HFFc6 (cell line): ENCODE measurements around the gene SSTR4. TPM values are rescaled to one million over a fixed set of nuclear protein-coding genes. Genes with fewer than 3 reads are reported as not detected.

Source experiments
- DNase-seq: peaks from one replicate; pipeline ENCODE4 v3.0.0-alpha.2; 2018
- H3K27ac Mint-ChIP-seq: 2 replicates; pipeline ENCODE4 v1.8.0; 2020; ENCODE audit warnings: mild to moderate bottlenecking, mixed read lengths
- H3K27me3 Mint-ChIP-seq: 2 replicates; pipeline ENCODE4 v1.8.0; 2021; ENCODE audit warnings: mild to moderate bottlenecking, moderate library complexity, mixed read lengths; ENCODE audit not compliant: insufficient read depth
- H3K36me3 Mint-ChIP-seq: 2 replicates; pipeline ENCODE4 v1.8.0; 2021; ENCODE audit warnings: low read depth, mixed read lengths
- H3K4me1 Mint-ChIP-seq: 2 replicates; pipeline ENCODE4 v1.8.0; 2020; ENCODE audit warnings: low read depth, mixed read lengths
- H3K4me3 Mint-ChIP-seq: 2 replicates; pipeline ENCODE4 v1.8.0; 2020; ENCODE audit warnings: mild to moderate bottlenecking, moderate library complexity, mixed read lengths
- H3K9me3 Mint-ChIP-seq: 2 replicates; pipeline ENCODE4 v1.8.0; 2020; ENCODE audit warnings: mild to moderate bottlenecking, mixed read lengths
- total RNA-seq, 6 experiments: library from RNA; stranded (reverse); fragmentation: NEBNext Ultra II Directional; extraction: Animal tissue kit (Norgen Biotek cat#: 25700); gene quantifications; 2 replicates in 1 of 6; 3 replicates in 5 of 6; pipeline ENCODE4 v1.2.3, GENCODE V29; 2021
- TF ChIP-seq, protein P1 (sequence below): fragments of 200-600 bp; sonication (generic); IDR thresholded peaks from 2 replicates; pipeline ENCODE4 v1.5.0; 2021; ENCODE audit warnings: antibody characterized with exemption, mild to moderate bottlenecking

Gene SSTR4
- total RNA-seq, 6 experiments from 2014 or later, result not detected

GRCh38 chr20:23018432-23018831, 16.7 kb upstream of the SSTR4 start:
- Mint-ChIP-seq H3K4me1 (no peaks in the 10 kb centered on the region), H3K36me3 (no peaks in the 10 kb centered on the region), H3K4me3 (no peak overlapping the region), H3K27ac (no peak overlapping the region), H3K27me3 (no peaks in the 10 kb centered on the region; the same call in 1 of the 2 replicates), H3K9me3 (no peaks in the 10 kb centered on the region)
- TF ChIP-seq, protein P1, sequence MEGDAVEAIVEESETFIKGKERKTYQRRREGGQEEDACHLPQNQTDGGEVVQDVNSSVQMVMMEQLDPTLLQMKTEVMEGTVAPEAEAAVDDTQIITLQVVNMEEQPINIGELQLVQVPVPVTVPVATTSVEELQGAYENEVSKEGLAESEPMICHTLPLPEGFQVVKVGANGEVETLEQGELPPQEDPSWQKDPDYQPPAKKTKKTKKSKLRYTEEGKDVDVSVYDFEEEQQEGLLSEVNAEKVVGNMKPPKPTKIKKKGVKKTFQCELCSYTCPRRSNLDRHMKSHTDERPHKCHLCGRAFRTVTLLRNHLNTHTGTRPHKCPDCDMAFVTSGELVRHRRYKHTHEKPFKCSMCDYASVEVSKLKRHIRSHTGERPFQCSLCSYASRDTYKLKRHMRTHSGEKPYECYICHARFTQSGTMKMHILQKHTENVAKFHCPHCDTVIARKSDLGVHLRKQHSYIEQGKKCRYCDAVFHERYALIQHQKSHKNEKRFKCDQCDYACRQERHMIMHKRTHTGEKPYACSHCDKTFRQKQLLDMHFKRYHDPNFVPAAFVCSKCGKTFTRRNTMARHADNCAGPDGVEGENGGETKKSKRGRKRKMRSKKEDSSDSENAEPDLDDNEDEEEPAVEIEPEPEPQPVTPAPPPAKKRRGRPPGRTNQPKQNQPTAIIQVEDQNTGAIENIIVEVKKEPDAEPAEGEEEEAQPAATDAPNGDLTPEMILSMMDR, result no peak
- no peak for DNase-seq

DNA sequence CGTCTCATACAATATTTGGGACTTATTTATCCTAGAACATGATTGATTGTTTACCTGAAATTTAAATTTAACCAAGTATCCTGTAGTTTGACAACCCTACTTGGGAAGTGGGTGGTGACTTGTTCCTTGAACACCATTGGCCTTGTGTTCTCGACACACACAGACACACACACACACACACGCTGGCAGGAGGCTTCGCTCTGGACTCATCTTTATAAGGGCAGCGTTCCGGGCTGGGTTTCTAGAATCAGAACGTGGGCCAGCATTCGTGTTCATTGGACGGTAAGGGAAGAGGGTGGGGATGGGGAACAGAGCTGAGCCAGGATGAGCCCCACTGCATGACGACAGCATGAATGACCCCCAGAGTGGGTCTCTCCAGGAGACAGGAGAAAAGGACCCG, 16.2 kb upstream of the SSTR4 start:
- Mint-ChIP-seq H3K9me3 (no peaks in the 10 kb centered on the region), H3K4me3 (no peak overlapping the region), H3K4me1 (no peaks in the 10 kb centered on the region), H3K27me3 (no peaks in the 10 kb centered on the region; the same call in 1 of the 2 replicates), H3K27ac (no peak overlapping the region), H3K36me3 (no peaks in the 10 kb centered on the region)
- TF ChIP-seq, protein P1, result no peak
- no peak for DNase-seq

- Mint-ChIP-seq H3K4me1 (no peaks in the 10 kb centered on the region), H3K27ac (no peak overlapping the region), H3K36me3 (no peaks in the 10 kb centered on the region), H3K9me3 (no peaks in the 10 kb centered on the region), H3K4me3 (no peak overlapping the region), H3K27me3 (no peaks in the 10 kb centered on the region; the same call in 1 of the 2 replicates)
- TF ChIP-seq, protein P1, result no peak
- DNase-seq, result no peak
Measured at GRCh38 chr20:23019403-23019802, 15.7 kb upstream of the SSTR4 start.

DNA sequence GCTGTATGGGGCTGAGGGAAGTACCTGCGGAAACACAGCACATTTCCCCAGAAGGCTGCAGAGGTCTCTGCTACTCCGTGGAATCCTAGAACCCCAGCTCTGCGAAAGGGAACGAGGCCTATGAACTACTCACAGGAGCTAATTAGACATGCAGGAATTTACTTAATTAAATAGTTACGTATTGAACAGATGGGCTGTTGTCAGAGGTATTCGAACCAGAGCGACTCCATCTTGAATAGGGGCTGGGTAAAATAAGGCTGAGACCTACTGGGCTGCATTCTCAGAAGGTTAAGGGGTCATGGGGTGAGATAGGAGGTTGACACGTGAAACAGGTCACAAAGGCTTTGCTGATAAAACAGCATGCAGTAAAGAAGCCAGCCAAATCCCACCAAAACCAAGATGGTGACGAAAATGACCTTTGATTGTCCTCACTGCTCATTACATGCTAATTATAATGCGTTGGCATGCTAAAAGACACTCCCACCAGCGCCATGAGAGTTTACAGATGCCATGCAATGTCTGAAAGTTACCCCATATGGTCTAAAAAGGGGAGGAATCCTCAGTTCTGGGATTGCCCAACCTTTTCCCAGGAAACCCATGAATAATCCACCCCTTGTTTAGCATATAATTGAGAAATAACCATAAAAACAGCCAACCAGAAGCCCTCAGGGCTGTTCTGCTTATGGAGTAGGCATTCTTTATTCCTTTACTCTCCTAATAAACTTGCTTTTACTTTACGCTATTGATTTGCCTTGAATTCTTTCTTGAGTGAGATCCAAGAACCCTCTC, 14.7 kb upstream of the SSTR4 start:
- H3K4me3 Mint-ChIP-seq, result no peak overlapping the region
- no peak overlapping the region for H3K27ac Mint-ChIP-seq
- no peaks in the 10 kb centered on the region for H3K36me3 Mint-ChIP-seq
- no peaks in the 10 kb centered on the region for H3K4me1 Mint-ChIP-seq
- DNase-seq, result no peak
- TF ChIP-seq, protein P1, result no peak
- H3K9me3 Mint-ChIP-seq, result no peaks in the 10 kb centered on the region
- H3K27me3 Mint-ChIP-seq, result no peaks in the 10 kb centered on the region; the same call in 1 of the 2 replicates

- no peak overlapping the region for H3K4me3 Mint-ChIP-seq
- no peaks in the 10 kb centered on the region for H3K4me1 Mint-ChIP-seq
- no peaks in the 10 kb centered on the region for H3K36me3 Mint-ChIP-seq
- no peaks in the 10 kb centered on the region; the same call in 1 of the 2 replicates for H3K27me3 Mint-ChIP-seq
- TF ChIP-seq, protein P1, result no peak
- H3K9me3 Mint-ChIP-seq, result no peaks in the 10 kb centered on the region
- DNase-seq, result no peak
- no peak overlapping the region for H3K27ac Mint-ChIP-seq
Measured at GRCh38 chr20:23021541-23021940, 13.6 kb upstream of the SSTR4 start.
